ENCODE results near the gene GPR108. TPM values are rescaled to one million over a fixed set of nuclear protein-coding genes. Genes with fewer than 3 reads are reported as not detected.

GPR108 gene
- total and polyA plus RNA-seq, 2 experiments from 2014 or later = 66.6 to 120 TPM

DNA sequence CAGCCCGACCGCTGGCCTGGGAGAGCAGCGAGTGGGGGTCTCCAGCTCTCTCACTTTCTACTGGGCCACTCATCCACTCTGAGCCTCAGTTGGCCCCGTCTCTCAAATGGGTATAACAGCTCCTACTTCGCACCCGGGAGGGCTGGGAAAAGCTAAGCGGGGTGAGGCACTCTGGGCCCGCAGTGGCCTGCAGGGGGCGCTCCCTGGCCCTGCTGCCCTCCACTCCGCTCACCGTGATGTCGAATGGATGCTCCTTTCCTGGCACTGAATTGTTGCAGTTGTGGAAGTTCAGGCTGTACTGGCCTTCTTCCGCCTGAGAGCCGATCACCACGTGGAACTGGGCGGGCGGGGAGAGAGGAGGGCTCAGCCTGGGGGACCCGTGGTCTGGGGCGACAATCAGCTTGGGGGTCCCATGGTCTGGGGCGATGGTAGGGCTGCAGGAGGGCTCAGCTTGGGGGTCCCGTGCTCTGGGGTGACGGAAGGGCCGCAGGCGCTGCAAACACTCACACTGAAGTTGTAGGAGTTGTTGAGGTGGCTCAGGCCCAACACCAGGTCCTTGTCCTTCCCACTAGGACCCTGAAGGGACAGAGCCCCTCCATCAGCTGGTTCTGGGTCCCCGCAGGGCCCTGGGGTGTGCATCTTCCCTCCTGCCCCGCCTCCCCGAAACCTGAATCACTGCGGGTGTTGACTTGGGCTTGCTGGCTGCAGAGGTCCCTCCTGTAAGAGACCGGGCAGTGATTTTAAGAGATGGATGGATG, 3.9 kb downstream of the GPR108 start:
- 95% methylated on average over 26 of the region's 29 CpGs for WGBS (ENCODE audit: low lambda C conversion rate, missing lambda C conversion rate)
- no peak for TF ChIP-seq EZH2 (IDR thresholded peaks at IDR 0.05; ENCODE audit: borderline replicate concordance)
- TF ChIP-seq, protein P1, sequence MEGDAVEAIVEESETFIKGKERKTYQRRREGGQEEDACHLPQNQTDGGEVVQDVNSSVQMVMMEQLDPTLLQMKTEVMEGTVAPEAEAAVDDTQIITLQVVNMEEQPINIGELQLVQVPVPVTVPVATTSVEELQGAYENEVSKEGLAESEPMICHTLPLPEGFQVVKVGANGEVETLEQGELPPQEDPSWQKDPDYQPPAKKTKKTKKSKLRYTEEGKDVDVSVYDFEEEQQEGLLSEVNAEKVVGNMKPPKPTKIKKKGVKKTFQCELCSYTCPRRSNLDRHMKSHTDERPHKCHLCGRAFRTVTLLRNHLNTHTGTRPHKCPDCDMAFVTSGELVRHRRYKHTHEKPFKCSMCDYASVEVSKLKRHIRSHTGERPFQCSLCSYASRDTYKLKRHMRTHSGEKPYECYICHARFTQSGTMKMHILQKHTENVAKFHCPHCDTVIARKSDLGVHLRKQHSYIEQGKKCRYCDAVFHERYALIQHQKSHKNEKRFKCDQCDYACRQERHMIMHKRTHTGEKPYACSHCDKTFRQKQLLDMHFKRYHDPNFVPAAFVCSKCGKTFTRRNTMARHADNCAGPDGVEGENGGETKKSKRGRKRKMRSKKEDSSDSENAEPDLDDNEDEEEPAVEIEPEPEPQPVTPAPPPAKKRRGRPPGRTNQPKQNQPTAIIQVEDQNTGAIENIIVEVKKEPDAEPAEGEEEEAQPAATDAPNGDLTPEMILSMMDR (IDR thresholded peaks at IDR 0.05; ENCODE audit: poor library complexity) = peak; percentile 3
- H4K20me1 ChIP-seq (ENCODE audit: insufficient read depth, poor library complexity, severe bottlenecking) = no peaks in the 10 kb centered on the region
- H3K79me2 ChIP-seq = peaks cover 14% of the 10 kb centered on the region
- no peak overlapping the region for H3K27ac ChIP-seq
- H3K9me2 ChIP-seq (replicated peaks; ENCODE audit: insufficient read depth) = no peaks in the 10 kb centered on the region
- no peaks in the 10 kb centered on the region for H3K27me3 ChIP-seq
- H3K4me1 ChIP-seq (ENCODE audit: insufficient read depth) = peaks cover 16% of the 10 kb centered on the region
- H3K9me3 ChIP-seq (ENCODE audit: low read depth) = no peaks in the 10 kb centered on the region
- no peak overlapping the region for H2AFZ ChIP-seq
- no peak overlapping the region for H3K4me2 ChIP-seq
- no peak overlapping the region for H3K4me3 ChIP-seq
- no peaks in the 10 kb centered on the region for H3K36me3 ChIP-seq (replicated peaks; ENCODE audit: insufficient read depth, low read depth)
- no peak for DNase-seq (ENCODE audit: low spot score)

DNA sequence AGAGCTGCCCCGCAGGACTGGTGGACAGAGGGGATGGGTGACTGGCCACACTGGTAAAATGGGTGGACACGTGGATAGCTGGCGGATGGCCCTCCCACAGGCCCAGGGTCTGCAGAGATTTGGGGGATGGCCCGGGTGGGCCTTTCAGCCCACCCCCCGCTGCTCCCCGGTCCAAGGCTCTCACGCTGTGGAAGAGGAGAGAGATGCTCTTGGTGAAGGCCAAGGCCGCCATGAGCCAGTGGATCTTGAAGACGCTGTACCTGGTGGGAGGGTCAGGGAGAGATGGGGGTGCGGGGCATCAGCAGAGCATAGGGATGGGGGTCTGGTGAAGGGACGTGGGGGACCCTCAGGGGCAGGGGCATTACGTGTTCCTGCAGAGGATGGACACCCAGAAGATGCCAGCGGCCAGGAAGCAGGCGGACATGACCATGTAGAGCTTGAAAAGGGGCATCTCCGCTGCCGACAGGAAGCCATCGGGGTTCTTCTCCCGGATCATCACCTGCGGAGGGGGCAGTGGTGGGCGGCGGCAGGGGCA, 4.5 kb downstream of the GPR108 start:
- H2AFZ ChIP-seq = no peak overlapping the region
- DNase-seq (ENCODE audit: low spot score) = no peak
- WGBS (ENCODE audit: low lambda C conversion rate, missing lambda C conversion rate) = 96% methylated on average over 20 of the region's 21 CpGs
- H3K36me3 ChIP-seq (replicated peaks; ENCODE audit: insufficient read depth, low read depth) = no peaks in the 10 kb centered on the region
- no peak overlapping the region for H3K4me2 ChIP-seq
- TF ChIP-seq, protein P1 (IDR thresholded peaks at IDR 0.05; ENCODE audit: poor library complexity) = no peak
- no peak for TF ChIP-seq EZH2 (IDR thresholded peaks at IDR 0.05; ENCODE audit: borderline replicate concordance)
- no peak for TF ChIP-seq EZH2phosphoT487 (IDR thresholded peaks at IDR 0.05; ENCODE audit: low read depth, severe bottlenecking, unreplicated experiment)
- H3K4me1 ChIP-seq (ENCODE audit: insufficient read depth) = peaks cover 10% of the 10 kb centered on the region
- H3K9me2 ChIP-seq (replicated peaks; ENCODE audit: insufficient read depth) = no peaks in the 10 kb centered on the region
- H3K9me3 ChIP-seq (ENCODE audit: low read depth) = no peaks in the 10 kb centered on the region
- no peaks in the 10 kb centered on the region for H4K20me1 ChIP-seq (ENCODE audit: insufficient read depth, poor library complexity, severe bottlenecking)
- H3K27ac ChIP-seq = no peak overlapping the region
- H3K27me3 ChIP-seq = no peaks in the 10 kb centered on the region
- H3K4me3 ChIP-seq = no peak overlapping the region
- peaks cover 14% of the 10 kb centered on the region for H3K79me2 ChIP-seq

DNA sequence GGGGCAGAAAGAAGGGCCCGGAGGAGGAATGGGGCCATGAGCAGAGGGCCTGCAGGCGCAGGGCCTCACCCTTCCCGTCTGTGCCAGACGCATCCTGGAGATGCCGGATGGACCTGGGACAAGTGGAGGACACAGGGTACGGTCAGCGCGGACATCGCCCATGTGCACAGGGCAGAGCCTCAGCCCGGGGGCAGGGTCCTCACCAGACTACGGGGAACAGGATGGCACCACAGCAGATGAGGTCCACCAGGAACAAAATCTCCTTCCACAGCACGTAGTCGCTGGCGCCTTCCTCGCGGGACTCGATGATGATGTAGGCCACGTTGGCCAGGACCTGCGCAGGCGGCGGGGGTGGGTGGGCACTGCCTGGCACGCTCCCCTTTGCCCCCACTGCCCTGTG, 5.6 kb downstream of the GPR108 start:
- H3K27ac ChIP-seq = no peak overlapping the region
- no peaks in the 10 kb centered on the region for H3K9me2 ChIP-seq (replicated peaks; ENCODE audit: insufficient read depth)
- no peaks in the 10 kb centered on the region for H3K9me3 ChIP-seq (ENCODE audit: low read depth)
- peaks cover 14% of the 10 kb centered on the region for H3K79me2 ChIP-seq
- DNase-seq (ENCODE audit: low spot score) = no peak
- no peak overlapping the region for H3K4me2 ChIP-seq
- TF ChIP-seq EZH2phosphoT487 (IDR thresholded peaks at IDR 0.05; ENCODE audit: low read depth, severe bottlenecking, unreplicated experiment) = no peak
- TF ChIP-seq EZH2 (IDR thresholded peaks at IDR 0.05; ENCODE audit: borderline replicate concordance) = no peak
- TF ChIP-seq, protein P1 (IDR thresholded peaks at IDR 0.05; ENCODE audit: poor library complexity) = no peak
- H3K27me3 ChIP-seq = no peaks in the 10 kb centered on the region
- H4K20me1 ChIP-seq (ENCODE audit: insufficient read depth, poor library complexity, severe bottlenecking) = no peaks in the 10 kb centered on the region
- H2AFZ ChIP-seq = no peak overlapping the region
- 87% methylated on average over 15 of the region's 22 CpGs for WGBS (ENCODE audit: low lambda C conversion rate, missing lambda C conversion rate)
- no peaks in the 10 kb centered on the region for H3K36me3 ChIP-seq (replicated peaks; ENCODE audit: insufficient read depth, low read depth)
- peaks cover 10% of the 10 kb centered on the region for H3K4me1 ChIP-seq (ENCODE audit: insufficient read depth)
- H3K4me3 ChIP-seq = no peak overlapping the region

Data from hepatocyte (in vitro differentiated cells).